ENCODE measurements around the gene EZR. TPM values are rescaled to one million over a fixed set of nuclear protein-coding genes. Genes with fewer than 3 reads are reported as not detected.

EZR gene
- total and polyA plus RNA-seq, 9 of the 15 experiments (the other 6 are each of a cell fraction or from before 2014, with no cell fraction given), result 36.5 to 162 (median 104) TPM

- TF ChIP-seq FOXA3 (CRISPR knock-in tag; conservative IDR thresholded peaks at IDR 0.05 in 1 of 2, IDR thresholded peaks at IDR 0.05 in 1 of 2) (peak; percentile 96 to 97), TEAD4 (IDR thresholded peaks at IDR 0.05; ENCODE audit: low read length) (peak; percentile 40; the same call in 1 of the 2 replicates), TEAD4 (CRISPR knock-in tag; IDR thresholded peaks at IDR 0.05; ENCODE audit: borderline replicate concordance) (no peak), ARID1B (IDR thresholded peaks at IDR 0.05) (peak; percentile 55; the same call in 1 of the 2 replicates), POLR2AphosphoS2 (IDR thresholded peaks at IDR 0.05; ENCODE audit: low read length) (no peak), TCF3 (CRISPR knock-in tag; IDR thresholded peaks at IDR 0.05) (peak; percentile 29; the same call in 1 of the 2 replicates), FOS (IDR thresholded peaks at IDR 0.05; ENCODE audit: extremely low read depth, insufficient read length) (no peak), ZNF449 (CRISPR knock-in tag; IDR thresholded peaks at IDR 0.05) (no peak), TAL1 (IDR thresholded peaks at IDR 0.05) (no peak), TGIF2 (CRISPR knock-in tag; IDR thresholded peaks at IDR 0.05) (no peak), ZZZ3 (IDR thresholded peaks at IDR 0.05) (no peak), HBP1 (CRISPR knock-in tag; IDR thresholded peaks at IDR 0.05) (no peak), SMC3 (conservative IDR thresholded peaks at IDR 0.05; ENCODE audit: insufficient read depth, low read depth, low read length) (no peak), SRF (CRISPR knock-in tag; IDR thresholded peaks at IDR 0.05) (no peak), PKNOX1 (IDR thresholded peaks at IDR 0.05) (no peak), SIN3A (IDR thresholded peaks at IDR 0.05; ENCODE audit: borderline replicate concordance in 2 of 2, control insufficient read depth in 1 of 2, low read depth in 2 of 2, low read length in 2 of 2) (no peak), SOX6 (IDR thresholded peaks at IDR 0.05) (peak; percentile 24; the same call in 1 of the 2 replicates), HDAC1 (IDR thresholded peaks at IDR 0.05) (no peak), THAP7 (CRISPR knock-in tag; IDR thresholded peaks at IDR 0.05) (no peak), SAFB (IDR thresholded peaks at IDR 0.05; ENCODE audit: borderline replicate concordance, low read depth, low read length) (no peak), MEF2A (IDR thresholded peaks at IDR 0.05; ENCODE audit: control insufficient read depth, low read depth, low read length) (no peak), MCM3 (IDR thresholded peaks at IDR 0.05) (no peak), BRF2 (IDR thresholded peaks at IDR 0.05; ENCODE audit: borderline replicate concordance, insufficient read depth, insufficient read length) (no peak), ESRRA (IDR thresholded peaks at IDR 0.05; ENCODE audit: borderline replicate concordance, low read depth) (no peak)
Measured at GRCh38 chr6:158848490-158848895, 29.3 kb upstream of the EZR start (continued).
